HG03139 (cell line): ENCODE measurements around the gene PDGFA.

Experiments
- ATAC-seq: cut with Tn5 transposase; IDR thresholded peaks from one replicate; pipeline ENCODE4 v1.9.1; 2021; ENCODE audit not compliant: unreplicated experiment

Gene PDGFA

GRCh38 chr7:462173-463103 is 57.2 kb downstream of the PDGFA start:
- ATAC-seq = no peak

- no peak for ATAC-seq
Observed at GRCh38 chr7:461453-462172, 58.0 kb downstream of the PDGFA start.

DNA sequence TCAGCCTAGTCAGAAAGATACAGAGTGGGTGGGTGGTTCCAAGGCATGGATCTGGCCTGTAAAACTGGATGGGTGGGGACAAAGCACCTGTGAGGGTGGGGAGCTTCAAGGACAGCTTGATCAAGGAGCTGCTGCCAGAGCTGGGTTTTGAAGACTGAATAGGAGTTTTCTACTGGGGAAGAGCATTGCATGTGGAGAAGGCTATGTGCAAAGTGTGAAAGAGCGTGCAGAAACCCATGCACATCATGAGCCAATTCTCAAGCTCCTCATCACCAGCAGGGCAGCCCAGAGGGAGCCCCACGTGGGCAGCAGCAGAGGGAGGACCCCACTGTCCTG is 58.6 kb downstream of the PDGFA start:
- ATAC-seq = no peak

GRCh38 chr7:460374-461116 is 59.1 kb downstream of the PDGFA start:
- no peak for ATAC-seq

DNA sequence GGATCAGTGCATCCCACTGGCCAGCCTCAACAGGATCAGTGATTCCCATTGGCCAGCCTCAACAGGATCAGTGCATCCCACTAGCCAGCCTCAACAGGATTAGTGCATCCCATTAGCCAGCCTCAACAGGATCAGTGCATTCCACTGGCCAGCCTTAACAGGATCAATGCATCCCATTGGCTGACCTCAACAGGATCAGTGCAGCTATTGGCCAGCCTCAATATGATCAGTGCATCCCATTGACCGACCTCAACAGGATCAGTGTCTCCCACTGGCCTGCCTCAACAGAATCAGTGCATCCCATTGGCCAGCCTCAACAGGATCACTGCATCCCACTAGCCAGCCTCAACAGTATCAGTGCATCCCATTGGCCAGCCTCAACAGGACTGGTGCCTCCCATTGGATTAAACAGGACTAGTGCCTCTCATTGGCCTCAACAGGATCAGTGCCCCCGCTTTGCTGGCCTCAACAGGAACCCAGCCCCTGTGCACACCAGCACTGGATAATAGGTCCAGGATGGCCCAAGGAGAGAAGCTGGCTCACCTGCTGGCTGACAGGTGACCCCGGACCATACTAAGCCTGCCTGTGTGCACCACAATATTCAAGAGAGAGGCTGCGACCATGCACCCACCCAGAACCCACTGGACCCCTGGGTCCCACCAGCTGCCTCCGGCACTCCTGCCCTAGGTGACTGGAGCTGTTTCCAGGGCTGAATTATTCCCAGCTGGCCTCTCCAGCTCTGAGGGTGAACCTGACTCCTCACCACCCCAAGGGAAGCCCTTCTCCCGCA is 59.9 kb downstream of the PDGFA start:
- ATAC-seq = no peak

DNA sequence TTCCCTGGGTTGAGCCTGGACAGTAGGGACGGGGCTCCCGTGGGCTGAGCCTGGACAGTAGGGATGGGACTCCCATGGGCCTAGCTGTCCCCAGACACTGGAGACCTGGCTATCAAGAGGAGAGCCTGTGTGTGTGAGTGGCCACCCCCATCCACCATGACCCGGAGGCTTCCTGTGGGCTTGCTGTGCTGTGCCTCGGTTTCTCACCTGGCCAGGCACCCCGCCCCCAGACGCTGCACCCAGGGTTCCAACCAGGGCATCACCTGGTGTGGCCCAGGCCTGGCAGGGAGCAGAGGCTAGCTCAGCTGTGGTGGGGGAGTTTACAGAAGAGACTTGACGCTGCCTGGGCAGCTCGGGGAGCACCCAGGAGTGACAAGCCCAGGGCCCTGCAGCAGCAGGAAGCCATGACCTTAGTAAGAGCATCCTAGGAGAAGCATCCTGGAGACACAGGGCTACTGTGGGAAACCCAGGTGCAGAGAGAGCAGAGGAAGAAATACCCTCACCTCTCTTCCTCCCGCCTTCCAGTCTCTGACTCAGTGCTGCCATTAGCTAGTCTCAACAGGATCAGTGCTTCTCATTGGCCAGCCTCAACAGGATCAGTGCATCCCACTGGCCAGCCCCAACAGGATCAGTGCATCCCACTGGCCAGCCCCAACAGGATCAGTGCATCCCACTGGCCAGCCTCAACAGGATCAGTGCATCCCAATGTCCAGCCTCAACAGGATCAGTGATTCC is 61.0 kb downstream of the PDGFA start:
- ATAC-seq = no peak

DNA sequence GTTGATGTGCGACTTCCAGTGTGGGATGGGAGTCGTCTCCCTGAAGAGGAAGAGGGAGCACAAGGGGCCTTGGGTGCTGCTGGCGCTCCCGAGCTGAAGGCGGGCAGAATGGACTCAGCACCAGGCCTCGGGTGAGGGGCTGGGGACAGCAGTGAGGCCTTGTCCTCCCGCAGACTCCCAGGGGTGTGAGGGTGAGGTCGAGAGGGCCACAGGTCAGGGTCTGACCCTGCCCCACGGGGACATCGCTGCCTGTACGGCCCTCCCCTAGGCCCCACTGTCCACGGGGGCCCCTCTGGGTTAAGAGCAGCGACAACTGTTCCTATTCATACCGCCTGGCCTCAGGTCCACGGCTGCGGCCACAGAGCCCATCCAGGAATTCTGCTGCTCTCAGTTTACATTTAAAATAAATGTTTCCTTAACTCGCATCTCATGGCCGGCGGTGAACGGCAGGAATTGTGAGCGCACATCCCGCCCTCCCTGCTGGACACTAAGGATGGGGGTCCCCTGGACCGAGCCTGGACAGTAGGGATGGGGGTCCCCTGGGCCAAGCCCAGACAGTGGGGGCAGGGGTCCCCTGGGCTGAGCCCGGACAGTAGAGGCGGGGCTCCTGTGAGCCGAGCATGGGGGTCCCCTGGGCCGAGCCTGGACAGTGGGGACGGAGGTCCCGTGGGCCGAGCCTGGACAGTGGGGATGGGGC is 61.7 kb downstream of the PDGFA start:
- no peak for ATAC-seq

- ATAC-seq = no peak
Observed at GRCh38 chr7:455110-455928, 64.3 kb downstream of the PDGFA start.

GRCh38 chr7:454356-455109 is 65.1 kb downstream of the PDGFA start:
- no peak for ATAC-seq

- no peak for ATAC-seq
Observed at GRCh38 chr7:453597-454306, 65.9 kb downstream of the PDGFA start.

DNA sequence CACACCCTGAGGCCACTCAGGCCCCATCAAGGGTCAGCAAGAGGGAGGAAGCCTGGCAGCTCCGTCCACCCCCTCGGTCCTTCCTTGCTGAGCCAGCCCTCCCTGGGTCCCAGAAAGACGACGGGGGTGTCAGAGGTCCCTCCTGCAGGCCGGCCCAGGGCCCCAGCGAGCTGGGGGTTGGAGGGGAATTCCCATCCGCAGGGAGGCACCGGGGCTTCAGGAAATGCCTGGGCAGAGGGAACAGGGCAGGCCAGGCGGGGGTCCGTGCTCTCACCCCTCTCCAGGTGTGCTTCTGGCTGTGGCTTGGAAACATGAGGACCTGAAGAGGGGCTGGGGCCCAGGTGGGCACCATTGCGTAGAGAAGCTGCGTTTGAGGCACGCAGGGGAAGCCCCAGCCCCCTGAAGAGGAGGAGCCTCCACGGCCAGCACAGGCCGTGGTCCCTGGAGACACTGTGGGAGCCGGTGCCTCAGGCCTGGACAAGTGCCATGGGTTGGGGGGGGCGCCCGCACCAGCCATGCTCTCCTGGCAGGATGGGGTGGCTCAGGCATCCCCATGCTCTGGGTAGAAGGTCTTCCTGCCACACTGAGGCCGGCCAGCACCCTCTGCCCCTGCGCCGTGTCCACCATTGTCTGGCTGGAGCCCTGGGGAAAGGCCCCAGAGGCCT is 66.7 kb downstream of the PDGFA start:
- ATAC-seq = no peak

DNA sequence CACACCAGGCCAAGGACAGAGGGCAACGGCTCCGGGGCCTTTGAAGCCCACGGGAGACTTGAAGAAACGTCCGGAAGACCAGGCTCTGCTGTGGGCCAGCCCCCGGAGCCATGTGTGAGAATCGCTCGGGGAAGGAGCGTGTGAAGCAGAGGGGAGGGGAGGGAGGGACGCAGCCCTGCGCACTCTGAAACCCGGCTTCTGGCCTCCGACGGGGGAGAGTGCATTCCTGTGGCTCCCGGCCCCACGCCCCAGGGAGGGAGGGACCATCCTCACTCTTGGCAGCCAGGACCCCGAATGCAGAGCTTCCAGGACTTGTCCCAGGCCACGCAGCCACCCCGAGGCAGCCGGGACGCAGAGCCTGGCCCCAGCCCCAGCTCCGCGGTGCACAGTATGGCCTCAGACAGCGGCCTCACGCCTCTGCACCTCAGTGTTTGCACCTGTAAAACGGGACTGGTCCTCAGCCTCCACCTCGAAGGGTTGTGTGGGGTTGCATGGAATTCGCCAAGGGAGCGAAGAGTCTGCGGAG is 67.4 kb downstream of the PDGFA start:
- ATAC-seq = no peak

GRCh38 chr7:451255-452225 is 68.1 kb downstream of the PDGFA start:
- no peak for ATAC-seq

DNA sequence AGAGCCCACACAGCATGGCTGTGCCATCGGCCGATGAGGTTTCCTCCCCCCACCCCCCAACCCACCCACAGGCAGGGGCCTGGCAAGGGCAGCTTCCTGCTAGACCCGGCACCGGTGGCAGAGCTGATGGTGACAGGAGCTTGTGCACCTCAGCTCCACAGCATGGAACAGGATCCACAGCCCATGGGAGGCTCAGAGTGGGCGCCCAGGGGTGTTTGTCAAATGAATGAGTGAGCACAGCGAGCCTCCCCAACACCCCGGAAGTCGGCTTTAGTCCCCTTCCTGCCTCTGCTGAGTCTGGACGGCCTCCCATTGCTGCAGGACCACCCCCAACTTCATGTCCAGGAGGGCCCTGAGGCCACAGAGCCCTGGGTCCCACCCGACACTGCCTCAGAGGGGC is 68.9 kb downstream of the PDGFA start:
- ATAC-seq = no peak

DNA sequence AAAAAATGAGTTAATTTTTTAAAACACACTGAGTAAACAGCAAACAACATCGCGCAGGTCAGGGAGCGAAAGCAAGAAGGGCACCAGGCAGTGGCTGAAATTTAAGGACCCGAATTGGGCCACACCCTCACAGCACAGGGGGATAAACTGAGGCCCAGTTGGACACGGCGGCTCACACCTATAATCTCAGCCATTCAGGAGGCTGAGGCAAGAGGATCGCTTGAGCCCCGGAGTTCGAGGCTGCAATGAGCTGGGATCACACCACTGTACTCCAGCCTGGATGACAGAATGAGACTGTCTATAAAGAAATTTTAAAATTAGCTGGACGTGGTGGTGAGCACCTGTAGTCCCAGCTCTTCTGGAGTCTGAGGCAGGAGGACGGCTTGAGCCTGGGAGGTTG is 69.6 kb downstream of the PDGFA start:
- no peak for ATAC-seq
